ENCODE results near the gene C3orf20. TPM values are rescaled to one million over a fixed set of nuclear protein-coding genes. Genes with fewer than 3 reads are reported as not detected.

The C3orf20 gene
- total RNA-seq, 1 donor from 2014 or later = under 0.01 TPM

GRCh38 chr3:14810801-14811661 is 136.1 kb downstream of the C3orf20 start:
- DNase-seq (ENCODE audit: low read depth in 2 of 2) = peak; percentile 50 to 59

GRCh38 chr3:14811684-14812083 is 136.7 kb downstream of the C3orf20 start:
- peak; percentile 44 to 72 for DNase-seq (ENCODE audit: low read depth in 2 of 2)

- peak; percentile 36 to 71 for DNase-seq (ENCODE audit: low read depth in 2 of 2)
These were observed 137.4 kb downstream of the C3orf20 start for GRCh38 chr3:14812196-14812790.

DNA sequence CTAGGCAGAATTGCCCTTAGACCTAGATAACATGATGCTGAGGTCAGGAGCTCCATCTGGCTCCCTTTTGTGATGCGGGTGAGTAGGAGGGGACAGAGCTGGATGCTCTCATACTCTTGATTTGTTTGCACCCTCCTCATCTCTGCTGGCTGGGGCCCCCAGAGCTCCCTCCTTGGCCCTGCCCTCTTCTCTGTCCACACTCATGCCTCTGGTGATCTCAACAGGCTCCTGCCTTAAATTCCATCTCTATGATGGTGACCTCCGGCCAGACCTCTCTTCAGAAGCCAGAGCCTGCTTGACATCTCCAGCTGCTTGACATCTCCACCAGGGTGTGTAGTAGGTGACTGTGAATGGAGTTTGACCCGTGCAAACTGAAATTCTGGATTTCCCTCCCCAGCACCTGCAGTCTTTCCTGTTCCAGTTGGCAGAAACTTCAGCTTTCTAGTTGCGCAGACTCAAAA is 139.5 kb downstream of the C3orf20 start:
- DNase-seq (ENCODE audit: low read depth in 2 of 2) = no peak

- DNase-seq (ENCODE audit: low read depth in 2 of 2) = no peak
These were observed 141.4 kb downstream of the C3orf20 start for GRCh38 chr3:14816359-14816758.

DNA sequence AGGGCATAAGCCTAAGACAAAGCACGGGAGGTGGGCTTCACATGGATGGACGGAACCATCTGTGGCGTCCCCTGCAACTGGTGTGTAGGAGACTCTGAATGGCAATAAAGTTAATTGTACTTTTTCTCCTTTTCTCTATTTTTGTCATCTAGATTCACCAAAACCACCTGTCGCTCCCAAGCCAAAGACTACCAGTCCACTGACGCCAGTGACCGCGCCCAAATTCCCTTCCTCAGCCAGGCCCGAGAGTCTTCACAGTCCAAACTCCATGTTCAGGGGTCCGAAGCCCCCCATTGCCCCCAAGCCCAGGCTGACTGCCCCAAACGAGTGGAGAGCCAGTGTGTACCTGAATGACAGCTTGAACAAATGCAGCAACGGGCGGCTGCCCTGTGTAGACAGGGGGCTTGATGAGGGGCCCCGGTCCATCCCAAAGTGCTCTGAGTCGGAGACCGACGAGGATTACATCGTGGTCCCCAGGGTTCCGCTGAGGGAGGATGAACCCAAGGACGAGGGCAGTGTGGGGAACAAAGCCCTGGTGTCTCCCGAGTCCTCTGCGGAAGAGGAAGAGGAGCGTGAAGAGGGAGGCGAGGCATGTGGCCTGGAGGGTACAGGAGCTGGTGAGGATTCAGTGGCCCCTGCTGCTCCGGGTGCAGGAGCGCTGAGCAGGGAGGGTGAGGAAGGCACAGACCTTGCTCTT is 144.0 kb downstream of the C3orf20 start, which contains the start of gene FGD5:
FGD5 (plus strand) TSS at position 159 of the 697 bp plus-strand sequence; CDS start at position 269, 110 bp downstream.
- DNase-seq (ENCODE audit: low read depth in 2 of 2) = no peak

DNA sequence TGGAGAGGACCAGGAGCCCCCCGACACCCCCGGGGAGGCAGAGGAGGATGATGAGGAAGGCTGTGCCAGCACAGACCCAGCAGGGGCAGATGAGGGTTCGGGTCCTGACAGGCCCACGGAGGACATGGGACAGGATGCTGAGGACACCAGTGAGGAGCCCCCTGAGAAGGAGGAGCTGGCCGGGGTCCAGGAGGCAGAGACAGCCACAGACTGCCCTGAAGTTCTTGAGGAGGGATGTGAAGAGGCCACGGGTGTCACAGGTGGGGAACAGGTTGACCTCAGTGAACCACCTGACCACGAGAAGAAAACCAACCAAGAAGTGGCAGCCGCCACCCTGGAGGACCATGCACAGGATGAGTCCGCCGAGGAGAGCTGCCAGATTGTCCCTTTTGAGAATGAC is 144.7 kb downstream of the C3orf20 start:
- no peak for DNase-seq (ENCODE audit: low read depth in 2 of 2)

- no peak for DNase-seq (ENCODE audit: low read depth in 2 of 2)
These were observed 145.2 kb downstream of the C3orf20 start for GRCh38 chr3:14820156-14820555.

DNA sequence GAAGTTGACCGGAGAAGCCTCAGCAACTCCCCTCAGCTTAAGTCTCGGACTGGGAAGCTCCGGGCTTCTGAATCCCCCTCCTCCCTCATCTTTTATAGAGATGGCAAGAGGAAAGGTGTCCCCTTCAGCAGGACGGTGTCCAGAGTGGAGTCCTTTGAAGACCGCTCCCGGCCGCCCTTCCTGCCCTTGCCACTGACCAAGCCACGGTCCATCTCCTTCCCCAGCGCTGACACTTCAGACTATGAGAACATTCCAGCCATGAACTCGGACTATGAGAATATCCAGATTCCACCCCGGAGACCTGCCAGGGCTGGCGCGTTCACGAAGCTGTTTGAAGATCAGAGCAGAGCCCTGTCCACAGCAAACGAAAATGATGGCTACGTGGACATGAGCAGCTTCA is 146.2 kb downstream of the C3orf20 start:
- DNase-seq (ENCODE audit: low read depth in 2 of 2) = no peak

DNA sequence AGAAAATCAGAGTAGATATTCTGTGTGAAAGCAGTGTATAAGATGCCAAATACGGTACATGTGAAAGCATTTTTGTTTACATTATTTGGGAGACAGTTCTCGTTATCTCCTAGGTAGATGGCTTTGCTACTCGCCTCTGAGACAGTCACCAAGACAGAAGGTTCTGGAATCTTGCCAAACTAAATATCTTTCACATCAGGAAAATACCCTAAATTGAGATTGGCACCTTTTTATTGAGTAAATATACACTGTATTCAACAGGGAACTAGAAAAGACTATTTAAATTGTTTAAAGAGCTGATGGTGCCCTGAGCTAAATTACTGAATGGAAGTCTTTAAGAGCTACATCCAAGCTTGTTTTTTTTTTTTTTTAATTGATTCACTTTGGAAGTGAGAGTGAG is 147.2 kb downstream of the C3orf20 start:
- no peak for DNase-seq (ENCODE audit: low read depth in 2 of 2)

Other genes starting within 250 kb of the C3orf20 start
- gene GRIP2, start 134.8 kb upstream of the C3orf20 start, total RNA-seq = not detected in 2 replicates
- gene CCDC174, start 23.4 kb upstream of the C3orf20 start, total RNA-seq = 3.7 and 5.4 TPM in 2 replicates
- 74.3 and 86.1 TPM in 2 replicates for gene FGD5, start 143.8 kb downstream of the C3orf20 start, total RNA-seq

All from lung microvascular endothelial cell (primary cell).